GM12891 (cell line): ENCODE data around the gene STAT4.

Source experiments
- POLR2A ChIP-seq: IDR thresholded peaks from 2 replicates; pipeline ENCODE4 v1.6.1; 2011; ENCODE audit warnings: low read depth, low read length, control low read depth
- TAF1 ChIP-seq: IDR thresholded peaks from 2 replicates; pipeline ENCODE4 v1.6.1; 2011; ENCODE audit warnings: low read depth, low read length, control low read depth

GRCh38 chr2:191176801-191177438, 26.1 kb upstream of the STAT4 start:
- TF ChIP-seq TAF1: no peak
- no peak for TF ChIP-seq POLR2A
